GM21367 (cell line): ENCODE data around the gene PTPRA.
"Not testable (repeated sequence)": the region's sequence is repeated elsewhere in the genome, so short reads cannot be mapped to it uniquely, and the experiment has no call there.

Experiments used
- ATAC-seq: cut with Tn5 transposase; IDR thresholded peaks from one replicate; pipeline ENCODE4 v1.9.1; 2021; ENCODE audit not compliant: unreplicated experiment

Gene PTPRA

GRCh38 chr20:3041854-3042409 is 168.7 kb downstream of the PTPRA start:
- ATAC-seq, result no peak

GRCh38 chr20:3042625-3043024 is 169.3 kb downstream of the PTPRA start:
- no peak for ATAC-seq

- ATAC-seq, result no peak
Observed at GRCh38 chr20:3043322-3043721, 170.0 kb downstream of the PTPRA start, which contains the start of gene GNRH2. Gene GNRH2 (plus strand): TSS chr20:3043622. CDS start chr20:3044415, 793 bp downstream.

- no peak for ATAC-seq
Observed at GRCh38 chr20:3044336-3044965, 171.2 kb downstream of the PTPRA start.

GRCh38 chr20:3045042-3045815 is 171.9 kb downstream of the PTPRA start:
- ATAC-seq, result peak; percentile 35

- peak; percentile 82 for ATAC-seq
Observed at GRCh38 chr20:3045816-3046676, 172.8 kb downstream of the PTPRA start, which contains the start of gene MRPS26. Gene MRPS26 (plus strand): TSS chr20:3046052. CDS start chr20:3046069, 17 bp downstream.

- no peak for ATAC-seq
Observed at GRCh38 chr20:3046677-3047462, 173.6 kb downstream of the PTPRA start.

GRCh38 chr20:3047486-3048419 is 174.5 kb downstream of the PTPRA start:
- no peak for ATAC-seq

GRCh38 chr20:3051385-3052019 is 178.2 kb downstream of the PTPRA start:
- ATAC-seq, result no peak

GRCh38 chr20:3059489-3059888 is 186.2 kb downstream of the PTPRA start:
- no peak for ATAC-seq

GRCh38 chr20:3064119-3064518 is 190.8 kb downstream of the PTPRA start:
- not testable (repeated sequence) for ATAC-seq

- ATAC-seq, result no peak
Observed at GRCh38 chr20:3067139-3068014, 194.1 kb downstream of the PTPRA start.

- ATAC-seq, result no peak
Observed at GRCh38 chr20:3068075-3068474, 194.8 kb downstream of the PTPRA start.

GRCh38 chr20:3068986-3069900 is 196.0 kb downstream of the PTPRA start:
- ATAC-seq, result no peak

- no peak for ATAC-seq
Observed at GRCh38 chr20:3070725-3071124, 197.4 kb downstream of the PTPRA start.

- ATAC-seq, result no peak
Observed at GRCh38 chr20:3071266-3071609, 198.0 kb downstream of the PTPRA start.
